ENCODE measurements around the gene SHH.
A peak's percentile ranks its signal among the peaks of the same experiment; 100 is the strongest.

SHH gene

DNA sequence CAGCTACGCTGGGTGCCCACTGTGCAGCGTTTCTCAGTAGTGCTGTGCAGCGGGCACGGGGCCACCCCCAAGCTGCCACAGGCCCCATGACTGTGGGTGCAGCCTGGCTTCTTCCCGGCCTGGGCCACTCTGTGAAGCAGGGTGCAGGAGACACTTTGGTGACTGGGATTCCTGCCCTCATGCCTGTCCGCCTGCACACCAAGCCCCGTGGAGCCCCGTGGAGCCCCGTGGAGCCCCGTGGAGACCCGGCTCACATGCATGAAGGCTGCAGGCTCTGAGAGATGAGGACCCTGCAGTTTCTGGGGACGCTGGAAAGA, 3.9 kb upstream of the SHH start:
- TF ChIP-seq, protein P1, sequence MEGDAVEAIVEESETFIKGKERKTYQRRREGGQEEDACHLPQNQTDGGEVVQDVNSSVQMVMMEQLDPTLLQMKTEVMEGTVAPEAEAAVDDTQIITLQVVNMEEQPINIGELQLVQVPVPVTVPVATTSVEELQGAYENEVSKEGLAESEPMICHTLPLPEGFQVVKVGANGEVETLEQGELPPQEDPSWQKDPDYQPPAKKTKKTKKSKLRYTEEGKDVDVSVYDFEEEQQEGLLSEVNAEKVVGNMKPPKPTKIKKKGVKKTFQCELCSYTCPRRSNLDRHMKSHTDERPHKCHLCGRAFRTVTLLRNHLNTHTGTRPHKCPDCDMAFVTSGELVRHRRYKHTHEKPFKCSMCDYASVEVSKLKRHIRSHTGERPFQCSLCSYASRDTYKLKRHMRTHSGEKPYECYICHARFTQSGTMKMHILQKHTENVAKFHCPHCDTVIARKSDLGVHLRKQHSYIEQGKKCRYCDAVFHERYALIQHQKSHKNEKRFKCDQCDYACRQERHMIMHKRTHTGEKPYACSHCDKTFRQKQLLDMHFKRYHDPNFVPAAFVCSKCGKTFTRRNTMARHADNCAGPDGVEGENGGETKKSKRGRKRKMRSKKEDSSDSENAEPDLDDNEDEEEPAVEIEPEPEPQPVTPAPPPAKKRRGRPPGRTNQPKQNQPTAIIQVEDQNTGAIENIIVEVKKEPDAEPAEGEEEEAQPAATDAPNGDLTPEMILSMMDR (conservative IDR thresholded peaks at IDR 0.05; ENCODE audit: control insufficient read depth, insufficient read depth, low read depth, low read length), result no peak
- H3K4me3 ChIP-seq (ENCODE audit: control insufficient read depth, low read depth, low read length), result no peak overlapping the region
- no peak for DNase-seq (ENCODE audit: low read depth)

DNA sequence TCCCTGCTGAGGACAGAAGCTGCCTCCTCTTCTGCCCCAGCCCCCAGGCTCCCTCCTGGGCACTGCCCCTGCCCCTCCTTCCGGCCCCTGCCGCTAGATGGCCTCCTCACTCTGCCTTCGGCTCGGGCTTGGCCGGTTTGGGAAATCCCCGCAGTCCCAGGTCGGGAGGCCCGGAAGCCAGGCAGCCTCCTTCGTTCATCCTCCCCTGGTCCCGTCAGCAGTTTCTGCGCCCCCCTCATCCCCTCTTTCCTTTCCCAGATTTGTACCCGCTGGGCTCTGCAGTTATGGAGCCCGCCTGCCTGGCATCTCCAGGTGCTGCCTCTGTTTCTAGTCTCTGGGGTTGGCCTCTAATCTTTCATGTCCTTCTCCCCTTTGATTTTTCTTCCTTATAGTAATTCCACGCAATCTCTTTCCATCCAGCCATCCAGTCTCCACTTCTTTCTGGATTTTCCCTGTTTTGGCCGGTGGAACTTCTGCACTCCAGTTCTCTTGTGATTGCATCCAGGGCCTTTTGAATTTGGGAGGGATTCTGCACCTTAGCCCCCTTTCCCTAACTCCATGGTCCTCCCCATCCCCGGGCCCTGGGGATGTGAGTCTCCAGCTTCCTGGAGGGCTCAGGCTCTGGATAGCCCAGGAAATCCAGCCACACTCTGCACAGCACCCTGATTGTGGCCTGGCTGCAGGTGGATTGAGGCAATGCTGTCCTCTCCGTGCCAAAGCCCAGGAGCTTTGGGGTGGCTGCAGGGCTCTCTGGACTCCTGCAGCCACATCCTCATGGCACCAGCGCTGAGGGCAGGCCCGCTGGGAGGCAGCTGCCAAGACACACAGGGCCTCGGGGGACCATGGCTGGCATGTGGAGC, 3.3 kb upstream of the SHH start:
- TF ChIP-seq, protein P1 (conservative IDR thresholded peaks at IDR 0.05; ENCODE audit: control insufficient read depth, insufficient read depth, low read depth, low read length), result peak; percentile 59
- DNase-seq (ENCODE audit: low read depth), result peak; percentile 24
- no peak overlapping the region for H3K4me3 ChIP-seq (ENCODE audit: control insufficient read depth, low read depth, low read length)

DNA sequence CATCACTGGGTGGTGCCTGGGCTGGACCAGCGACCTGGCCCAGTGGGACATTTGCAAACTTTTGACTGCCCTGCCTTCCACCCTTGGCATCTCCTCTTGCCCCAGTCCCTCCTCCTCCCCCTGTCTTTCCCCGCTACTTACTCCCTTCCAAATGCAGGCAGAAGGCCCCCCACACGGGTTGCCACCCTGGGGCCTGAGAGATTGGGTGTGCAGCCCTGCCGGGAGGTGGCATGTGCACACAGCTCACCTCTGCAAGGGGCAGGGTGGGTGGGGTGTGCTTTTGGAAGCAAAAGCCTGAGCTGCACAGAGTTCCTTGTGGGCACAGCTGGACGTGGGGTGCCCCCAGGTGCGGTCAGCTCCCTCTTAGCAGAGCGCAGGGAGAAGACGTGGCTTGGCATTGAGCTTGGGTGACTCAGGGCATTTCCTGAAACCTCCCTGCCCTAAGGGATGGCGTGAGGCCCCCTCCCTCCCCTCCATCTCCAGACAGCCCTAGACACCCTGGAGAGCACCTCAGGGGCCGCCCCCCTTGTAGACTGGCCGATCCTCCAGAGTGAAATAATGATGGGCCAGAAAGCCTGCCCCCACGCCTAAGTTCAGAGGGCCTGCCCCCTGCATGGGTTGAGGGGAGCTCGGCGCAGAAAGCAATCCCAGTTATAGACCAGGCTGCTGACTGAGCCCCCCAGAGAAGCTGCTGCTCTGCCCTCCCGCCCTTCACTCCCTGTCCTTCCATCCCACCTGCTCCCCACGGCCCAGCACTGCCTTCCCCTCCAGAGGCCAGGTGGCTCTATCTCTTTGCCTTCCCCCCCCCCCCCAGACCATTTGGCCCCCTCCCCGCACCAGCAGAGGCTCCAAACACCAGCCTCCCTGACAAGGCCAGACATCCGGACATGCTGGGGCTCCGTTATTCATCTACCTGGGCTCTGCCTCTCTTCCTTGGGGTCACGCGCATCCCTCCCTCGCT, 2.3 kb upstream of the SHH start:
- no peak for DNase-seq (ENCODE audit: low read depth)
- TF ChIP-seq, protein P1 (conservative IDR thresholded peaks at IDR 0.05; ENCODE audit: control insufficient read depth, insufficient read depth, low read depth, low read length), result no peak
- no peak overlapping the region for H3K4me3 ChIP-seq (ENCODE audit: control insufficient read depth, low read depth, low read length)

DNA sequence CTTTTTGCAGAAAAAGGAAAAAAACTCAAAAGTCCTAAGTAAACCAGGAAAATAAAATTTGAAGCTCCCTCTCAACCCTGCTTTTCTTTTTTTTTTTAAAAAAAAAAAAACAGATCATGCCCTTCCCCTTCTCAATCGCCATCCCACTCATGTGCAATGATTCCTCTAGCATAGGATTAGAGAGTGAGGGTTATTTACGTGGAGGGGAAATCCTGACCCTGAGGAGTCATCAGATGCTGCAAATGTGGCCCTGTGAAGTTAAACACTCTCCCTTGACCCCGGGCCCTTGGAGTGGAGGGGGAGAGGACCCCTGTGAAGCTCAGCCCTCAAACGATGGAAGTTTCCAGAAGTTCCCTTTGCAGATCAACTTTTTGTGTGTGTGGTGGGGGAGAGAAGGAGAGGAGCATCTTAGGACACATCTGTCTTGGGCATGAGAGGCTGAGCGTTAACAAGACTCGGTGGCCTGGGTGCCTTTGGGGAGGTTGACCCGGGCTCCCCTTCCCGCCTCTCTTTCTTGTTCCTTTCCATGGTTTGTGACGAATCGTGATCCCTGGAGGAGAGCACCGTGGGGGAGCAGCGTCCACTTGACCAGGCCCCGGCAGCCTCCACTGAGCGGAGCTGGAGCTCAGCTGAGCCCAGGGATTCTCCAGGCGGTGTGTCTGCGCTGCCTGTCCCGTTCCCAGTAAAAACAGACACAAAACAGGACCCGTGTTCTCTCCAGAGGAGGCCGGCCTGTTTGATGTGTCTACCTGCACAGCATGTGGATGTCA, 1.5 kb upstream of the SHH start:
- TF ChIP-seq, protein P1 (conservative IDR thresholded peaks at IDR 0.05; ENCODE audit: control insufficient read depth, insufficient read depth, low read depth, low read length), result no peak
- DNase-seq (ENCODE audit: low read depth), result no peak
- H3K4me3 ChIP-seq (ENCODE audit: control insufficient read depth, low read depth, low read length), result no peak overlapping the region

DNA sequence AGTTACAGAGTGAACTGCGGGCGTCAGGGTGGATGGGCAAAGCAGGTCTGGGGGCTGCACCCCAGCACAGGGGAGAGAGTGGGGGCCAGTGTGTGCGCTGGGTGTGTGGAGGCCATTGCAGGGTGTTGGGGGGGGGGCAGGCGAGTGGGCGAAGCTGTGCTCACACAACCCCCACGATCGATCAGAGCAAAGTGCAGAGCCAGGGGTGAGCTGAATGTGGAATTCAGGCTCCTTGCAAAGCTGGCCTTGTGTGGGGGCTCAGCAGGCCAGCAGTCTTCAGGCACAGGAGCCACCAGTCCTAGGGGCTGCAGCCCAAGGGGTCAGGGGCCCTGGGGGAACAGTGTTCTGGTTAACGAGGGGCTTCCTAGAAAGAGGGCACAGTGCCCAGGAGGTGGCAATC, 862 bp upstream of the SHH start:
- H3K4me3 ChIP-seq (ENCODE audit: control insufficient read depth, low read depth, low read length), result no peak overlapping the region
- TF ChIP-seq, protein P1 (conservative IDR thresholded peaks at IDR 0.05; ENCODE audit: control insufficient read depth, insufficient read depth, low read depth, low read length), result no peak

DNA sequence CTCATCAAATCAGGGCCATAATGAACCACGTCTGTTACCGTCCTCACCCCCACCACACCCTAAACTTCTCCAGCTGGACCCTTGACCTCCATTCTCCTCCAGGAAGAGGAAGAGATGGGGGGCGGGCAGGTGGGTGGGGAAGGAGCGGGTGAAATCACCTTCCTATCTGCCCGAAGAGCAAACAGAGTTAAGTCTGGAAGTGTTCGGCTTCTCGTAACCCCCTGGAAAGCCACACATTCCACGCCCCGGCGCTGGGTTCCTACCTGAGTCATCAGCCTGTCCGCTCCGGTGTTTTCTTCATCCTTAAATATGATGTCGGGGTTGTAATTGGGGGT, 736 bp downstream of the SHH start:
- no peak for DNase-seq (ENCODE audit: low read depth)
- H3K4me3 ChIP-seq (ENCODE audit: control insufficient read depth, low read depth, low read length), result no peak overlapping the region
- TF ChIP-seq, protein P1 (conservative IDR thresholded peaks at IDR 0.05; ENCODE audit: control insufficient read depth, insufficient read depth, low read depth, low read length), result no peak

More for the DNA sequence above, 862 bp upstream of the SHH start:
- DNase-seq (ENCODE audit: low read depth), result no peak

All from fibroblast of mammary gland (primary cell).